Activated T-cell treated with anti-CD3 and anti-CD28 coated beads for 24 hours (primary cell): Measurements from ENCODE around the gene OR4X1.
"Not testable (repeated sequence)": the region's sequence is repeated elsewhere in the genome, so short reads cannot be mapped to it uniquely, and the experiment has no call there.

ENCODE experiments used
- DNase-seq: peaks from one replicate; pipeline ENCODE4 v3.0.0-alpha.2; 2020; ENCODE audit warnings: low read depth

Gene OR4X1, protein sequence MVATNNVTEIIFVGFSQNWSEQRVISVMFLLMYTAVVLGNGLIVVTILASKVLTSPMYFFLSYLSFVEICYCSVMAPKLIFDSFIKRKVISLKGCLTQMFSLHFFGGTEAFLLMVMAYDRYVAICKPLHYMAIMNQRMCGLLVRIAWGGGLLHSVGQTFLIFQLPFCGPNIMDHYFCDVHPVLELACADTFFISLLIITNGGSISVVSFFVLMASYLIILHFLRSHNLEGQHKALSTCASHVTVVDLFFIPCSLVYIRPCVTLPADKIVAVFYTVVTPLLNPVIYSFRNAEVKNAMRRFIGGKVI

DNA sequence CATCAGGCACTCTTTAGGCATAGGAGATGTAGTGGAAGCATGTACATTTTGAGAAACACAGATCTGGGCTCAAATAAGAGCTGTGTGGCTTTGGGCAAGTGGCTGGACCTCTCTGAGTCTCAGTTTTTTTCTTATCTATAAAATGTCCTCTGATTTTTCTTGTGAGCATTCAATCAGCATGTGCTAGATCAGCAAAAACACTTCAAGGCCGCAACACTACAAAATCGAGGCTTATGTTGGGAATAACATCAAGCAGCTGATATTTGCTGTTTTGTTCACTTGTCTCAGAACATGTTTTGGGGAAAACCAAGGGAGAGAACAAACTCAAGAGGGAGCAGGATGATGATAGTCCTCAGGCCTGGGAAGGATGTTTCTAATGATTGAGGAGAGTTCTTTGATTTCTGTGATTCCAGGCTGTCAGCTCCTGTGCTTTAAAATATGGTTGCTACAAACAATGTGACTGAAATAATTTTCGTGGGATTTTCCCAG, at the start of gene OR4X1:
Gene OR4X1 (plus strand): TSS at position 439 of the 489 bp plus-strand sequence. CDS start 0 bp downstream, at position 439.
- DNase-seq, result no peak

DNA sequence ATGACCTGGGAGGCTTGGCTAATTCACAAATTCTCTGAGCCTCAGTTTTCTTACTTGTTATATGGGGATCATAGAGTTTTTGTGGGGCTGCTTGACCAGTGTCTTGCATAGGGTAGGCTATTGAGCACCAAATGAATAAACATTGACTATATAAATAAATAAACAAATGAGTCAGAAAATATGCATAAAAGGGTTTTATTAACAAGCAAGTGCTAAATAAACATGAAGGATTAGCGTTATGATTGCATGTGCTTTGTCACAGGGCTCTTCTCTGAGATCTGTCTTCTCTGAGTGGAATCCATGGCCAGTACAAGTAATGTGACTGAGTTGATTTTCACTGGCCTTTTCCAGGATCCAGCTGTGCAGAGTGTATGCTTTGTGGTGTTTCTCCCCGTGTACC, 47.2 kb upstream of the OR4X1 start, which contains the start of gene OR4B1:
Gene OR4B1 (plus strand): TSS at position 301 of the 400 bp plus-strand sequence. CDS start 0 bp downstream, at position 301.
- no peak for DNase-seq

DNA sequence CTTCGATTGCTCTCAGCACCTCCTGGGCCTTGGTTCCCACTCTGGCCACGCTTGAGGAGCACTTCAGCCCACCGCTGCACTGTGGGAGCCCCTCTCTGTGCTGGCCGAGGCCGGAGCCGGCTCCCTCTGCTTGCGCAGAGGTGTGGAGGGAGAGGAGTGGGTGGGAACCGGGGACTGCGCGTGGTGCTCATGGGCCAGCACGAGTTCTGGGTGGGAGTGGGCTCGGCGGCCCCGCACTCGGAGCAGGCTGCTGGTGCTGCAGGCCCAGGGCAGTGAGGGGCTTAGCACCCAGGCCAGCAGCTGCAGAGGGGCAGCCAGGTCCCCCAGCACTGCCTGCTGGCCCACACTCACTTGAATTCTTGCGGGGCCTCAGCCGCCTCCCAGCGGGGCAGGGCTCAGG, 34.9 kb upstream of the OR4X1 start:
- no peak for DNase-seq

DNA sequence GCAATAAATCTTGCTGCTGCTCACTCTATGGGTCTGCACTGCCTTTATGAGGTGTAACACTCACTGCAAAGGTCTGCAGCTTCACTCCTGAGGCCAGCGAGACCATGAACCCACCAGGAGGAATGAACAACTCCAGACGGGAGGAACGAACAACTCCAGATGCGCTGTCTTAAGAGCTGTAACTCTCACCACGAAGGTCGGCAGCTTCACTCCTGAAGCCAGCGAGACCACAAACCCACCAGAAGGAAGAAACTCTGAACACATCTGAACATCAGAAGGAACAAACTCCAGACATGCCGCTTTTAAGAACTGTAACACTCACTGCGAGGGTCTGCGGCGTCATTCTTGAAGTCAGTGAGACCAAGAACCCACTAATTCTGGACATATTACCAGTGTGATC, 33.6 kb upstream of the OR4X1 start:
- not testable (repeated sequence) for DNase-seq

DNA sequence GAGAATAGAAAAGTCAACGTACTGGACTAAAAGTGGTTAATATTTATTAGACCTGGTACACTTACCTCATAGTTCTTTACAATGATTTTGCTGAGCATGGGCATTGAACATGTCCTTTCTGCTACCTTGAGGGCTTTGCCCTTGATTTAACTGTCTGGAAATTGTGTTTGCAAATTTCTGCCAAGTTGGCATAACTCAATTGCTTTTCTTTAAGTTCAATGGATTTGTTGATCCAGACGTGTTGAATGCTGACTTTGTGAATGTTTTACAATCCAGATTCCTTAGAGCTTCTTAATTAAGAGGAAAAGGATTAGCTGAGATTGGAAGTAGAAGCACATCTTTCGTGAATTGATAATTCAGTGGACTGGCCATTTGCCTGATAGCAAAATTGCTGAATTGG, 25.9 kb upstream of the OR4X1 start:
- no peak for DNase-seq

GRCh38 chr11:48242501-48242900, 21.2 kb upstream of the OR4X1 start:
- no peak for DNase-seq

DNA sequence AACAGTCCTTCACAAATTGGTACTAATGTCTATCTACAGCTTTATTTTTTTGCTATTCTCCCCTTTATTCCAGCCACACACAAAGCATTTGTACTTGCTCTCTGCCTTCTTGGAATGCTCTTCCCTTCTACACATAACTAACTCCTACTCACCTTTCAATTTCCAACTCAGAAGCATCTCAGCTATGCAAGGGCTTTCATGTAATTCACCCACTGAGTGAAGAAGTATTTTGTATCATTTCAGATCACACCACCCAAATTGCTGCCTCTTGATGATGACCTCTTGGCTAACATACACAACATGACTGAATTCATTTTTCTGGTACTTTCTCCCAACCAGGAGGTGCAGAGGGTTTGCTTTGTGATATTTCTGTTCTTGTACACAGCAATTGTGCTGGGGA, 18.9 kb upstream of the OR4X1 start, which contains the start of gene OR4X2:
Gene OR4X2 (plus strand): TSS at position 301 of the 400 bp plus-strand sequence. CDS start 0 bp downstream, at position 301.
- no peak for DNase-seq

- DNase-seq, result no peak
These were observed 14.8 kb upstream of the OR4X1 start for GRCh38 chr11:48248902-48249301.

- no peak for DNase-seq
These were observed 2.1 kb upstream of the OR4X1 start for GRCh38 chr11:48261600-48261999.

- no peak for DNase-seq
These were observed 7.0 kb downstream of the OR4X1 start for GRCh38 chr11:48270621-48271020.

DNA sequence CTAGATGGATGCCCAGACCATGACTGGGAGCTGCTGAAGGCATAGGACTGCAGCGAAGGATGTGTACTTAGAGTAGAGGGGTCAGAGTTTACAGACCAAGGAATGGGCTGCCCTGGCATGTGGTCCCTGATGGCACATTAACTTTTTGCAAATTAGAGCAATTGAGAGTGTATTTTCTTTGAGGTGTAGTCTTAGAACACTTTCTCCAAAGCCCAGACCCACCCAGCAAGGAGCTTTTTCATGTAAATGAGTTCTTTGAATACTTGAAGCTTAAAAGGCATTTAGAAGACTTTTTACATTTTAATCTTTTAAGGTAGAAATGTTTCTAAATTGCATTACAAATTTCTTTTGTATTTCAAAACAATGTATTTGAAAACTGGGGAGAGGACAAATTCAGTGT, 8.9 kb downstream of the OR4X1 start:
- no peak for DNase-seq

- DNase-seq, result no peak
These were observed 42.3 kb downstream of the OR4X1 start, which contains the start of gene OR4S1 for GRCh38 chr11:48305923-48306322. TSS of gene OR4S1 (plus strand) at chr11:48306223. CDS start at chr11:48306223, 0 bp downstream.

DNA sequence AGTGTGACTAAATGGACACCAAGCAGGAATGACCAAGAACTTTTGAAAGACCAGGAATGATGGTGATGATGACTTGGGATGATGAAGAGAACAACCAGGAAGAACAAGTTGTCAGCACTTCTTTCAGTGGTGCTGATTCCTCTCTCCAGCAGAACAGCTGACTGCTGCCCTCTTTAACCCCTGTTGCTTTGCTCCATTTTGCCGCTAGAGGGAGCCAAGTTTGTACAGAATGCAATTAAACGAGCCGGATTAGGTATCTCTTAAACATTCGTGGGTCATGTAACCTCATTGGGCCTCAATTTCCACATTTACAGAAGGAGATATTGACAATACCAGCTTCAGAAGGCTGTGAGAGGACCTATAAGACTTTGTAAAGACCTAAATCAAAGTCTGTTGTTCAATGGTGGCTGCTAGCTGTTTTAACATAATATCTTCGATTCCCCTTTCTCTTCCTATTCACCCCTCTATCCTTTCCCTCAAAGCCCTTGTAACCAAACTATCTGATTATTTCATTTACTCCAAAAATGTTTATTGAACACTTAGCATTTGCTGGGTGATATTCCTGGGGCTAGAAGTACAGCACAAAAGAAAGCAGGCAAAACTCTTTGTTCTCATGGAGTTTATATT, 44.2 kb downstream of the OR4X1 start:
- peak; percentile 58 for DNase-seq

DNA sequence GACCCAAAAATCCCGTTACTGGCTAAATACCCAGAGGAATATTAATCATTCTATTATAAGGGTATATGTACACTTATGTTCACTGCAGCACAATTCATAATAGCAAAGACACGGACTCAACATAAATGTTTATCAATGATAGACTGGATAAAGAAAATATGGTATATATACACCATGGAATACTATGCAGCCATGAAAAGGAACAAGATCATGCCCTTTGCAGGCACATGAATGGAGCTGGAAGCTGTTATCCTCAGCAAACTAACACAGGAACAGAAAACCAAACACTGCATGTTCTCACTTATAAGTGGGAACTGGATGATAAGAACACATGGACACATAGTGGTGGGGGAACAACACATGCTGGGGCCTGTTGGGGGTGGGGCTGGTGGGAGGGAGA, 49.9 kb downstream of the OR4X1 start:
- not testable (repeated sequence) for DNase-seq
